Nephron (organoid): ENCODE measurements around the gene ADGRL3.
A peak's percentile ranks its signal among the peaks of the same experiment; 100 is the strongest.

Source experiments
- H3K27ac Mint-ChIP-seq, 3 experiments: 2 replicates each; pipeline ENCODE4 v1.8.0; 2020; ENCODE audit warnings: mixed read lengths in 3 of 3, mild to moderate bottlenecking in 2 of 3, moderate library complexity in 1 of 3
- H3K27me3 Mint-ChIP-seq: 2 replicates; pipeline ENCODE4 v1.8.0; 2021; ENCODE audit warnings: low read depth, mild to moderate bottlenecking, moderate library complexity, mixed read lengths
- H3K36me3 Mint-ChIP-seq: 2 replicates; pipeline ENCODE4 v1.8.0; 2020; ENCODE audit warnings: low read depth, mixed read lengths
- H3K4me1 Mint-ChIP-seq: 2 replicates; pipeline ENCODE4 v1.8.0; 2020; ENCODE audit warnings: mixed read lengths
- H3K4me3 Mint-ChIP-seq, 3 experiments: 2 replicates each; pipeline ENCODE4 v1.8.0; 2020; ENCODE audit warnings: mild to moderate bottlenecking in 3 of 3, mixed read lengths in 3 of 3, moderate library complexity in 2 of 3
- H3K9me3 Mint-ChIP-seq: 2 replicates; pipeline ENCODE4 v1.8.0; 2020; ENCODE audit warnings: mixed read lengths
- TF ChIP-seq, protein P1 (sequence below), 3 experiments: fragments of 200-600 bp; sonication (generic); IDR thresholded peaks; one replicate each; pipeline ENCODE4 v1.5.0; 2021; ENCODE audit warnings: antibody characterized with exemption in 3 of 3; ENCODE audit not compliant: unreplicated experiment in 3 of 3

The ADGRL3 gene

DNA sequence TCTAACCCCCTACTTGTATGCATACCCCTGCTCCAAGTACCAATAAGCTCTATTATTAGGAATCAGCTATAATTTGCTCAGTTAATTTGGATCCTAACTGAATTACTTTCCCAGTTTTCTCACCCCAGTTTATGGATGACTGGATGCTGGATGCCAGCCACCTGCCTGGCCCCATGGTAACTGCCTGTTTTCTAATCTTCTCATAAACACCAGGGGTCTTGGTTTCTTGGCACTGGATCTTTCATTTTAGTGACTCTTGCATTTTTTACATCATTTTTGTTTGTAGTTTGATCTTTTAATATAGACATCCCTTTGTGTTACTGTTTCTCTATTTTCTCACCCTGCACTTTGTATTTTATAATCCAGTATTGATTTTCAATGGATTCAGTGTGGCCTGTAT, 246.8 kb downstream of the ADGRL3 start:
- Mint-ChIP-seq H3K27me3 (no peaks in the 10 kb centered on the region), H3K27ac (no peak overlapping the region), H3K9me3 (no peaks in the 10 kb centered on the region), H3K4me1 (peaks cover 14% of the 10 kb centered on the region), H3K36me3 (no peaks in the 10 kb centered on the region), H3K4me3 (no peak overlapping the region)
- TF ChIP-seq, protein P1, sequence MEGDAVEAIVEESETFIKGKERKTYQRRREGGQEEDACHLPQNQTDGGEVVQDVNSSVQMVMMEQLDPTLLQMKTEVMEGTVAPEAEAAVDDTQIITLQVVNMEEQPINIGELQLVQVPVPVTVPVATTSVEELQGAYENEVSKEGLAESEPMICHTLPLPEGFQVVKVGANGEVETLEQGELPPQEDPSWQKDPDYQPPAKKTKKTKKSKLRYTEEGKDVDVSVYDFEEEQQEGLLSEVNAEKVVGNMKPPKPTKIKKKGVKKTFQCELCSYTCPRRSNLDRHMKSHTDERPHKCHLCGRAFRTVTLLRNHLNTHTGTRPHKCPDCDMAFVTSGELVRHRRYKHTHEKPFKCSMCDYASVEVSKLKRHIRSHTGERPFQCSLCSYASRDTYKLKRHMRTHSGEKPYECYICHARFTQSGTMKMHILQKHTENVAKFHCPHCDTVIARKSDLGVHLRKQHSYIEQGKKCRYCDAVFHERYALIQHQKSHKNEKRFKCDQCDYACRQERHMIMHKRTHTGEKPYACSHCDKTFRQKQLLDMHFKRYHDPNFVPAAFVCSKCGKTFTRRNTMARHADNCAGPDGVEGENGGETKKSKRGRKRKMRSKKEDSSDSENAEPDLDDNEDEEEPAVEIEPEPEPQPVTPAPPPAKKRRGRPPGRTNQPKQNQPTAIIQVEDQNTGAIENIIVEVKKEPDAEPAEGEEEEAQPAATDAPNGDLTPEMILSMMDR (IDR thresholded peaks at IDR 0.05; ENCODE audit: unreplicated experiment in 3 of 3), result no peak

DNA sequence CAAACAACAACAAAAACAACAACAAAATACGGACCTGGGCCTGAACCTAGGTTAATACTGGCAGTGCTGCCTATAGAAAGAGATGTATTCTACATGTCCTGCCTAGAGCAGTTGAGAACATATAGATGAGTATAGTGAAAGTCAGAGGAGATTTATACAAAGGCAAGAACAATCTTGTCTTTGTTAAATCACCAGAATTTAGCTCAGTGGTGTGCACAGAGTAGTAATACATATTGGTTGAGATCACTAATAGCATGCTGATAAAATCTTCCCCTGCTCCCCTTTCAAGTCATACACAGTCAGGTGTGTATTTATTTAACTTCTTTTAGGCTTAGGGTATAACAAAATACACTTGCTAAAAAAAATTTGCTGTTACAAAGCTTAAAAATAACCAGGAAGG, 247.8 kb downstream of the ADGRL3 start:
- Mint-ChIP-seq H3K27ac (no peak overlapping the region), H3K4me3 (no peak overlapping the region), H3K9me3 (no peaks in the 10 kb centered on the region), H3K27me3 (no peaks in the 10 kb centered on the region), H3K36me3 (no peaks in the 10 kb centered on the region), H3K4me1 (peaks cover 17% of the 10 kb centered on the region)
- TF ChIP-seq, protein P1 (IDR thresholded peaks at IDR 0.05; ENCODE audit: unreplicated experiment in 3 of 3), result no peak

DNA sequence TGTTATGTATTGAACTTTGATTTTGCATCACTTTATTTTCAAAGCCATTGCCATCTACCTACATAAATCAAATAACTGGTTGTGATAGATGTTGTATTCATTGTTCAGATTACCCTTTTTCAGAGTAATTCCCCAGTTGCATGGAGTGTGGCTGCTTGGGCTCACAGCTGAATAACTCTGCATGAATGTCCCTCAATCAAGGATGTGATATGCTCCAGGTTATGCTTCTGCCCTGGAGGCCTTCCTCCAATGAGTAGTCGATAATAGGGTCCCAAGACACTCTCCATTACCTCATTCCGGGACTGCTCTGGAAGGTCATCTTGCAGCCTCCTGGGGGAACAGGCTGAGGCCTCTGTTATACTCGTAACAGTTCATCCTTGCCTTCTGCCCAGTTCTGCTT, 251.8 kb downstream of the ADGRL3 start:
- no peak overlapping the region for H3K4me3 Mint-ChIP-seq
- no peaks in the 10 kb centered on the region for H3K36me3 Mint-ChIP-seq
- TF ChIP-seq, protein P1 (IDR thresholded peaks at IDR 0.05; ENCODE audit: unreplicated experiment in 3 of 3), result no peak
- H3K9me3 Mint-ChIP-seq, result no peaks in the 10 kb centered on the region
- H3K27ac Mint-ChIP-seq, result no peak overlapping the region
- H3K27me3 Mint-ChIP-seq, result no peaks in the 10 kb centered on the region
- H3K4me1 Mint-ChIP-seq, result peaks cover 19% of the 10 kb centered on the region

DNA sequence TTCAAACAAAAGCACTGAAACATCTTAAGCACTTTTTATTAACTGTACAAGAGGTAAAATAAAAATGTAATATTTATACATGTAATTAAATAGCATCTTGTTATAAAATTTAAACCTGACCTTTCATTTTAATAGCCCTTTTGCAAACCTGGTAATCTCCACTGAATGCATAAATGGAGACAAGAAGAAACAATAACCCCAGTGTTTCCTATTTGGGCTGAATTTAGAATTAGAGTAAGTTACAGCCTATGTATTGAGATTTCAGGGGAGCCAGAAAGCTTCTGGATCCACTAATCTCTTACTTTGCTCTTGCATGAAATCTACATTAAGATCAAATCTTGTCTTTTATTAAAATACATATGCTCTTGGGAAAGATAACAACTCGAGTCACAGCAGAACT, 261.8 kb downstream of the ADGRL3 start:
- Mint-ChIP-seq H3K27ac (peak overlapping the region; percentile 47 to 70 (median 56)), H3K9me3 (no peaks in the 10 kb centered on the region), H3K27me3 (no peaks in the 10 kb centered on the region), H3K4me1 (peaks cover 7% of the 10 kb centered on the region), H3K36me3 (no peaks in the 10 kb centered on the region), H3K4me3 (no peak overlapping the region)
- TF ChIP-seq, protein P1 (IDR thresholded peaks at IDR 0.05; ENCODE audit: unreplicated experiment in 3 of 3), result no peak

DNA sequence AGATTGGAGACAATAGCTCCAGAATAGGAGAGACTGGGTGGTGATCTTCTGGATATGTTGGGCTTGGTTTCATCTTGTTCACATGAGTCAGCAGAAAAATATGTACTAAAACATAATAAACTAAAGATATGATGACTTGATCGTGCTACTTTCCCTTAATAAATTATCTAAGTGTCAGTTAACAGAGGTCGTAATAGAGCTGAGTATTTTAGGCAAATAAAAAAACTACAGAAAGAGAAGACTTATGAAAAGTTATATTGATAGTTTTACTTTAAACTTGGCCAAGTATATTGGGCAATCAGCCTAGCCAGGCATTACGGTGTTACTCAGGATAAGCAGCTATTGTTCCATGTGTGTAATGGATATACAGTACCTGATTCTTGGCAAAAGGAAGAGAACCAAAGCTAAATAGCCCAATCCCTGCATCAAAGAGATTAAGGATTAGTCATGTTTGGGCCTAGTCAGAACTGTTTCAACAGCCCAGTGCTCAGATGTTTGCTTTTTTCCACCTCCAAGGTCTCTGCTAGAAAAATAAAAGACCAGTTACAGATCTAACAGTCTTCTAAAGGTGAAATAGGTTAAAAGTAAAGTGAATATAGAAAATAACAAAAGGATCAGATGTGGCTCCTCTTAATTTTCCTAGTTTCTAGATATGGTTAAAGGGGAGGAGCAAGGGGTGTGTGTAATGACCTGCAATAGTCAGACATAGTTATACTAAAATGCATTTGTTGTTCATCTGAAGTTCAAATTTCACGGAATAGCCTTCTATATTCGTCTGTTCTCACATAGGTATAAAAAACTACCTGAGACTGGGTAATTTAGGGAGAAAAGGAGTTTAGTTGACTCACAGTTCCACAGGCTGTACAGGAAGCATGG, 262.6 kb downstream of the ADGRL3 start:
- Mint-ChIP-seq H3K4me3 (no peak overlapping the region), H3K9me3 (no peaks in the 10 kb centered on the region), H3K27me3 (no peaks in the 10 kb centered on the region), H3K27ac (peak overlapping the region; percentile 47 to 70 (median 56)), H3K36me3 (no peaks in the 10 kb centered on the region), H3K4me1 (peaks cover 7% of the 10 kb centered on the region)
- TF ChIP-seq, protein P1 (IDR thresholded peaks at IDR 0.05; ENCODE audit: unreplicated experiment in 3 of 3), result no peak
